B cell (primary cell): ENCODE measurements around the gene FCRL5. TPM values are rescaled to one million over a fixed set of nuclear protein-coding genes. Genes with fewer than 3 reads are reported as not detected.

Source experiments
- ATAC-seq: fragments of 200-7000 bp; cut with Tn5 transposase; one replicate; pipeline ENCODE4 v1.10.0; 2021; ENCODE audit warnings: low read depth, mild to moderate bottlenecking, moderate number of reproducible peaks, moderate library complexity
- CTCF ChIA-PET: fragments of 350-600 bp; sonication (Branson Sonifier 250); formaldehyde crosslinking; loops from one replicate; lab custom pipeline; 2021; ENCODE audit warnings: antibody characterized with exemption, inconsistent platforms; lab: Charles Lee
- POLR2A ChIA-PET: fragments of 350-600 bp; sonication (Branson Sonifier 250); formaldehyde crosslinking; loops from one replicate; lab custom pipeline; 2021; ENCODE audit warnings: antibody characterized with exemption; lab: Charles Lee
- DNase-seq: peaks from one replicate; pipeline ENCODE4 v3.0.0; 2013
- H2AFZ ChIP-seq: 2 replicates; pipeline ENCODE4 v1.6.1; 2012; ENCODE audit warnings: mild to moderate bottlenecking, low read depth, low read length; ENCODE audit not compliant: insufficient read depth, poor library complexity, severe bottlenecking
- H3K27ac ChIP-seq, 2 donors: 1 replicate in 1 of 2; 2 replicates in 1 of 2; pipeline ENCODE4 v1.5.1; 2012 to 2013; ENCODE audit warnings: low read length in 2 of 2, mild to moderate bottlenecking in 2 of 2, moderate library complexity in 1 of 2
- H3K27me3 ChIP-seq, 4 experiments: fragments of 200-600 bp in 1 of 4; sonication (generic) in 1 of 4; replicated peaks in 1 of 4; 1 replicate in 2 of 4; 2 replicates in 2 of 4; pipeline versions ENCODE4 v1.6.1 to v1.7.0; 2013 to 2016; ENCODE audit warnings: low read length in 3 of 4, mild to moderate bottlenecking in 2 of 4, mixed read lengths in 1 of 4, moderate library complexity in 1 of 4; ENCODE audit not compliant: insufficient read depth in 4 of 4, control insufficient read depth in 3 of 4; ENCODE audit errors: control extremely low read depth in 1 of 4
- H3K36me3 ChIP-seq, 2 experiments: replicated peaks in 1 of 2; 1 replicate in 1 of 2; 2 replicates in 1 of 2; pipeline versions ENCODE4 v1.6.1 to v1.7.1; 2013; ENCODE audit warnings: low read length in 1 of 2; ENCODE audit not compliant: insufficient read depth in 2 of 2, control insufficient read depth in 1 of 2; ENCODE audit errors: control extremely low read depth in 1 of 2, extremely low read depth in 1 of 2
- H3K4me1 ChIP-seq, 2 donors: fragments of 200-600 bp in 1 of 2; sonication (generic) in 1 of 2; 1 replicate in 1 of 2; 2 replicates in 1 of 2; pipeline versions ENCODE4 v1.5.1 to v1.6.1; 2013 to 2017; ENCODE audit warnings: low read length in 2 of 2; ENCODE audit not compliant: control insufficient read depth in 2 of 2, insufficient read depth in 2 of 2
- H3K4me2 ChIP-seq: replicated peaks from 2 replicates; pipeline ENCODE3; 2012; ENCODE audit warnings: mild to moderate bottlenecking, low read depth, low read length; ENCODE audit not compliant: poor library complexity, severe bottlenecking
- H3K4me3 ChIP-seq, 5 experiments: fragments of 200-600 bp in 1 of 5; sonication (generic) in 1 of 5; 1 replicate in 3 of 5; 2 replicates in 2 of 5; pipeline versions ENCODE4 v1.5.1 to v1.7.0; 2011 to 2016; ENCODE audit warnings: low read length in 4 of 5, mild to moderate bottlenecking in 4 of 5, low read depth in 2 of 5, control low read depth in 1 of 5, moderate library complexity in 1 of 5; ENCODE audit not compliant: insufficient read depth in 1 of 5; ENCODE audit errors: control extremely low read depth in 1 of 5, extremely low read depth in 1 of 5
- H3K79me2 ChIP-seq: fragments of 200-600 bp; sonication (generic); one replicate; pipeline ENCODE4 v1.6.0; 2016; ENCODE audit warnings: low read length; ENCODE audit not compliant: control insufficient read depth, insufficient read depth
- H3K9ac ChIP-seq: fragments of 200-600 bp; sonication (generic); 2 replicates; pipeline ENCODE4 v1.6.1; 2017; ENCODE audit warnings: mild to moderate bottlenecking, low read length, moderate library complexity
- H3K9me3 ChIP-seq, 3 donors: one replicate each; pipeline versions ENCODE4 v1.6.1 to v1.7.1; 2013; ENCODE audit warnings: low read length in 2 of 3; ENCODE audit not compliant: control insufficient read depth in 2 of 3, insufficient read depth in 1 of 3; ENCODE audit errors: control extremely low read depth in 1 of 3
- H4K20me1 ChIP-seq: 2 replicates; pipeline ENCODE4 v1.6.0; 2012; ENCODE audit warnings: mild to moderate bottlenecking, low read length; ENCODE audit not compliant: insufficient read depth, control insufficient read depth, poor library complexity, severe bottlenecking
- H3K27ac Mint-ChIP-seq: one replicate; pipeline ENCODE4 v1.8.0; 2021; ENCODE audit warnings: mixed read lengths
- H3K27me3 Mint-ChIP-seq: one replicate; pipeline ENCODE4 v1.8.0; 2021; ENCODE audit warnings: mixed read lengths
- H3K4me1 Mint-ChIP-seq: one replicate; pipeline ENCODE4 v1.8.0; 2021; ENCODE audit warnings: mixed read lengths
- H3K4me3 Mint-ChIP-seq: one replicate; pipeline ENCODE4 v1.8.0; 2021; ENCODE audit warnings: mixed read lengths
- H3K9me3 Mint-ChIP-seq: one replicate; pipeline ENCODE4 v1.8.0; 2022; ENCODE audit warnings: mixed read lengths; ENCODE audit not compliant: insufficient read depth
- EZH2 ChIP-seq: IDR thresholded peaks from 2 replicates; pipeline ENCODE4 v1.6.1; 2012; ENCODE audit warnings: borderline replicate concordance, low read depth, mild to moderate bottlenecking, moderate library complexity, low read length; ENCODE audit not compliant: insufficient read depth, poor library complexity, severe bottlenecking
- WGBS: methylation state at CpG from one replicate; pipeline ENCODE4 v1.1.5; 2013; ENCODE audit warnings: missing lambda C conversion rate; ENCODE audit not compliant: insufficient coverage; 5-methylcytosine and 5-hydroxymethylcytosine counted together
- intact Hi-C: fragments of 100-400 bp; cut with micrococcal nuclease; formaldehyde crosslinking; loops from one replicate; pipeline ENCODE4 v1.10.0; 2022
- polyA plus RNA-seq: library from polyadenylated mRNA; depleted of rRNA; stranded (reverse); fragments of >200 nt; gene quantifications from 2 replicates; pipeline ENCODE4 v1.2.3, GENCODE V29; 2012
- total RNA-seq, 2 donors: library from RNA; stranded (reverse); fragments of 120-200 nt in 1 of 2; gene quantifications; 1 replicate in 1 of 2; 2 replicates in 1 of 2; pipeline versions ENCODE4 v1.2.3 to v1.2.4, GENCODE V29; 2013 to 2022
- TF ChIP-seq, protein P1 (sequence below): fragments of 200-600 bp; IDR thresholded peaks from one replicate; pipeline ENCODE4 v1.8.0; 2022; ENCODE audit warnings: antibody characterized with exemption, mild to moderate bottlenecking

The FCRL5 gene
- total and polyA plus RNA-seq, 2 donors (not counting 1 experiment from before 2014, with no cell fraction given) = 34.0 to 108 TPM

GRCh38 chr1:157488156-157488555 lies 64.2 kb downstream of the FCRL5 start:
- Mint-ChIP-seq H3K4me1 (peaks cover 2% of the 10 kb centered on the region), H3K9me3 (no peaks in the 10 kb centered on the region), H3K27ac (no peak overlapping the region), H3K4me3 (no peak overlapping the region), H3K27me3 (no peaks in the 10 kb centered on the region)
- ATAC-seq (no peak), DNase-seq (no peak)
- H3K9ac ChIP-seq = no peak overlapping the region
- no peak overlapping the region for H3K4me3 ChIP-seq
- no peaks in the 10 kb centered on the region for H3K27me3 ChIP-seq
- H3K4me1 ChIP-seq = peaks cover 0 to 5% of the 10 kb centered on the region in 2 donors
- H3K79me2 ChIP-seq = no peaks in the 10 kb centered on the region
- H2AFZ ChIP-seq = no peak overlapping the region
- intact Hi-C loops = no loop called here
- TF ChIP-seq EZH2 = no peak
- TF ChIP-seq, protein P1, sequence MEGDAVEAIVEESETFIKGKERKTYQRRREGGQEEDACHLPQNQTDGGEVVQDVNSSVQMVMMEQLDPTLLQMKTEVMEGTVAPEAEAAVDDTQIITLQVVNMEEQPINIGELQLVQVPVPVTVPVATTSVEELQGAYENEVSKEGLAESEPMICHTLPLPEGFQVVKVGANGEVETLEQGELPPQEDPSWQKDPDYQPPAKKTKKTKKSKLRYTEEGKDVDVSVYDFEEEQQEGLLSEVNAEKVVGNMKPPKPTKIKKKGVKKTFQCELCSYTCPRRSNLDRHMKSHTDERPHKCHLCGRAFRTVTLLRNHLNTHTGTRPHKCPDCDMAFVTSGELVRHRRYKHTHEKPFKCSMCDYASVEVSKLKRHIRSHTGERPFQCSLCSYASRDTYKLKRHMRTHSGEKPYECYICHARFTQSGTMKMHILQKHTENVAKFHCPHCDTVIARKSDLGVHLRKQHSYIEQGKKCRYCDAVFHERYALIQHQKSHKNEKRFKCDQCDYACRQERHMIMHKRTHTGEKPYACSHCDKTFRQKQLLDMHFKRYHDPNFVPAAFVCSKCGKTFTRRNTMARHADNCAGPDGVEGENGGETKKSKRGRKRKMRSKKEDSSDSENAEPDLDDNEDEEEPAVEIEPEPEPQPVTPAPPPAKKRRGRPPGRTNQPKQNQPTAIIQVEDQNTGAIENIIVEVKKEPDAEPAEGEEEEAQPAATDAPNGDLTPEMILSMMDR = no peak
- no CpG with 5 or more reads among the region's 2 CpGs for WGBS
- H3K27ac ChIP-seq = no peak overlapping the region
- ChIA-PET POLR2A (no interaction called here), CTCF (interaction anchor here (1.5 to 1.9 kb wide), 3 partner anchors 110 to 317 kb away, joined by 4 to 5 read pairs (median 4); no protein-coding TSS in a partner anchor)
- no peak overlapping the region for H3K4me2 ChIP-seq
- no peaks in the 10 kb centered on the region for H4K20me1 ChIP-seq
- H3K36me3 ChIP-seq = no peaks in the 10 kb centered on the region
- H3K9me3 ChIP-seq = no peaks in the 10 kb centered on the region

GRCh38 chr1:157487504-157487903 lies 64.8 kb downstream of the FCRL5 start:
- DNase-seq (no peak), ATAC-seq (no peak)
- no peaks in the 10 kb centered on the region for H3K27me3 ChIP-seq
- TF ChIP-seq, protein P1 = no peak
- no peak for TF ChIP-seq EZH2
- H2AFZ ChIP-seq = no peak overlapping the region
- no peaks in the 10 kb centered on the region for H3K79me2 ChIP-seq
- intact Hi-C loops = no loop called here
- H3K9me3 ChIP-seq = no peaks in the 10 kb centered on the region
- no peak overlapping the region for H3K4me2 ChIP-seq
- Mint-ChIP-seq H3K4me1 (peaks cover 2% of the 10 kb centered on the region), H3K27ac (no peak overlapping the region), H3K9me3 (no peaks in the 10 kb centered on the region), H3K4me3 (no peak overlapping the region), H3K27me3 (no peaks in the 10 kb centered on the region)
- WGBS = no CpG with 5 or more reads among the region's 1 CpG
- H3K36me3 ChIP-seq = no peaks in the 10 kb centered on the region
- ChIA-PET CTCF (interaction anchor here (0.7 to 7.1 kb wide), 6 partner anchors 8 to 316 kb away, joined by 3 to 37 read pairs (median 5); no protein-coding TSS in a partner anchor), POLR2A (no interaction called here)
- H3K4me1 ChIP-seq = peaks cover 0 to 5% of the 10 kb centered on the region in 2 donors
- no peak overlapping the region for H3K27ac ChIP-seq
- H3K4me3 ChIP-seq = no peak overlapping the region
- H3K9ac ChIP-seq = no peak overlapping the region
- H4K20me1 ChIP-seq = no peaks in the 10 kb centered on the region
